IPS-15b (cell line): ENCODE results near the gene SF3B3.
A peak's percentile ranks its signal among the peaks of the same experiment; 100 is the strongest.

Source experiments
- H3K27me3 ChIP-seq: one replicate; pipeline ENCODE4 v1.6.1; 2013; ENCODE audit warnings: low read length; ENCODE audit not compliant: control insufficient read depth, insufficient read depth
- H3K36me3 ChIP-seq: one replicate; pipeline ENCODE4 v1.6.1; 2013; ENCODE audit warnings: low read length; ENCODE audit not compliant: control insufficient read depth, insufficient read depth
- H3K4me1 ChIP-seq: one replicate; pipeline ENCODE4 v1.6.1; 2013; ENCODE audit warnings: mild to moderate bottlenecking, low read length; ENCODE audit not compliant: control insufficient read depth, insufficient read depth
- H3K4me3 ChIP-seq: one replicate; pipeline ENCODE4 v1.5.1; 2013; ENCODE audit warnings: low read depth, low read length
- H3K9ac ChIP-seq: one replicate; pipeline ENCODE4 v1.6.1; 2013; ENCODE audit warnings: low read depth, mild to moderate bottlenecking, low read length
- H3K9me3 ChIP-seq: one replicate; pipeline ENCODE4 v1.6.1; 2013; ENCODE audit warnings: mild to moderate bottlenecking, low read length; ENCODE audit not compliant: control insufficient read depth, insufficient read depth

Gene SF3B3

DNA sequence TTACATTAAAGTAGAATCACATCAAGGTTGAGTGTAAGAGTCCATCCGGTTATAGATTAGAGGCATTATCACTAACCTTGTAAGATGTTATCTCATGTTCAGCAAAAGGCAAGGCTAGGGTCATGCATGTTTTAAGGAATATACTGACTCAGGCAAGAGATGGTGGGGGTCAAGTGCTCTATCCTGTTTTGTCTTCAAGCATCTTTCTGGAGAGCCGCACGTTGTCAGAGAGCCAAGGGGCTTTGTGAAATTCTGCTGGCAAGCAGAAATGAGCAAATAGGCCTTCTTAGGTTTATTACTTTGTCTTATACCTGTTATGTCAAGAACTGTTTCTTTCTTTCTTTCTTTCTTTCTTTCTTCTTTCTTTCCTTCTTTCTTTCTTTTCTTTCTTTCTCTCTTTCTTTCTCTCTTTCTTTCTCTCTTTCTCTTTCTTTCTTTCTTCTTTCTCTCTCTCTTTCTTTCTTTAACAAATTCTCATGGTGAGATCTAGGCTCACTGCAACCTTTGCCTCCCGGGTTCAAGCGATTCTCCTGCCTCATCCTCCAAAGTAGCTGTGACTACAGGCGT lies 75.4 kb downstream of the SF3B3 start:
- H3K36me3 ChIP-seq = no peaks in the 10 kb centered on the region
- no peaks in the 10 kb centered on the region for H3K4me1 ChIP-seq
- H3K9ac ChIP-seq = no peak overlapping the region
- H3K9me3 ChIP-seq = no peaks in the 10 kb centered on the region
- H3K27me3 ChIP-seq = no peaks in the 10 kb centered on the region
- H3K4me3 ChIP-seq = no peak overlapping the region

DNA sequence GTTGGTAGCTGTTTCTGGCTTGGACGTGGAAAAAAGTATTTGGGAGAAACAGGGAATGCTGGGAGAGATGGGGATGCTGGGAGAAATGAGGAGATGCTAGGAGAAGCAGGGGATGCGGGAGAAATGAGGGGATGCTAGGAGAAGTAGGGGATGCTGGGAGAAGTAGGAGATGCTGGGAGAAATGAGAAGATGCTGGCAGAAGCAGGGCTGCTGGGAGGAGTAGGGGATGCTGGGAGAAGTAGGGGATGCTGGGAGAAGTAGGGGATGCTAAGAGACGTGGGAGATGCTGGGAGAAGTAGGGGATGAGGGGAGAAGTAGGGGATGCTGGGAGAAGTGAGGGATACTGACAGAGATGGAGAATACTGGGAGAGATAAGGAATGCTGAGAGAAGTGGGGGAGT lies 77.1 kb downstream of the SF3B3 start:
- Histone ChIP-seq H3K4me1 (no peaks in the 10 kb centered on the region), H3K27me3 (no peaks in the 10 kb centered on the region), H3K9me3 (no peaks in the 10 kb centered on the region), H3K9ac (no peak overlapping the region), H3K4me3 (no peak overlapping the region), H3K36me3 (no peaks in the 10 kb centered on the region)

DNA sequence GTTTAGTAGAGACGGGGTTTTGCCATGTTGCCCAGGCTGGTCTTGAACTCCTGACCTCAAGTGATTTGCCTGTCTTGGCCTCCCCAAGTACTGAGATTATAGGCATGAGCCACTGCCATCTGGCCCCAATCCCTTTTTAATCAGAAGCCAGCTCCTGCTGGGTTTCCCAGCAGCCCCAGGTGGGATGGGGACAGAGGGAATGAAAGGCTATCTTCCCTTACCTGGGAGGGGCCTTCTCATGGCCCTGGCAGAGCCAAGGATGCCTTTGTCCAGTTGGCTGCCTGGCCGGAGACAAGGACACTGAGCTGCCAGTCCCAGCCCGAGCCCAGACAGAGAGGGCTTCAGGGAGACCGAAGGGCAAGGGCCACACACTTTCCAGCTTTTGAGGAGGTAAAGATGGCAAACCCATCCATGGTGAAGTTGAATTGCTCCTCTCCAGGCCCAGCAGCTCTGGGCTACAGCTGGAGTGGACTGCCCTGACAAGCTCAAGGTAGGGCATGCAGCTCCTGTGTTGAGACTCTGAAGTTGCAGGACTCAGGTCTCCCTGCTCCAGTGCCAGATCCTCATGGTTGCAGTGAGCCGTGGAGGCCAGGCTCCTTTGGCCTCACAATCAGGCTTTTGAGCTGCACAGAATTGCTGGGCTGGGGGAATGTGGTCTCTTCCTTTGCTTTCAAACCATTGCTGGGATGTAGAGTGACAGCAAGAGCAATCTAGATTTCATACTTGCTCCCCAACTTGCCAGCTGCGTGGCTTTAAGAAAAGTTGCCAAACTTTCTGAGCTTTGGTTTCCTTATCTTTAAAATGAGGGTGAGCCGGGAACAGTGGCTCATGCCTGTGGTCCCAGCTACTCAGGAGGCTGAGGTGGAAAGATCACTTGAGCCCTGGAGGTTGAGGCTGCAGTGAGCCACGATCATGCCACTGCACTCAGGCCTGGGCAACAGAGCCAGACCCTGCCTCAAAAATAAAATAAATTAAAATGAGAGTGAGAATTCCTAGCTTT lies 78.3 kb downstream of the SF3B3 start:
- Histone ChIP-seq H3K4me3 (no peak overlapping the region), H3K4me1 (no peaks in the 10 kb centered on the region), H3K9ac (no peak overlapping the region), H3K27me3 (no peaks in the 10 kb centered on the region), H3K9me3 (no peaks in the 10 kb centered on the region), H3K36me3 (no peaks in the 10 kb centered on the region)

DNA sequence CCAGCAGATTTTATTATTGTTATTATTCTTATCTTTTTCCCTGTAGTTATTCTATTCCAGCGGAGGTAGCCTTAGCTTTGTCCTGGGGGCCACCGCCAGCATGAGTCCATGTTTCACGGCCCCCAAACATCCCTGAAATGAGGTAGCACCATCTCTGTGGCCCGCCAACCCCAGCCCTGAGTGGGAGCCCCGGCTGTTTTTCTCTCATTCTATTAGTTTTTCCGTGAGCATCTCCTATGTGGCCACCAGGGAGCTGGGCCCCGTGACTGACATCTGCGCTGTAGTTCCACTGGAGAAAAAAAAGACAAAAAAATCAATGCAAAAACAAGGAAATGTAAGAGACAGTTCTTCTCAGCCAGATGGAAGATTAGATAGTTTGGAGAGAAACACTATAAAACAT lies 79.2 kb downstream of the SF3B3 start:
- H3K4me1 ChIP-seq = no peaks in the 10 kb centered on the region
- no peaks in the 10 kb centered on the region for H3K9me3 ChIP-seq
- H3K4me3 ChIP-seq = no peak overlapping the region
- H3K27me3 ChIP-seq = no peaks in the 10 kb centered on the region
- no peak overlapping the region for H3K9ac ChIP-seq
- no peaks in the 10 kb centered on the region for H3K36me3 ChIP-seq

DNA sequence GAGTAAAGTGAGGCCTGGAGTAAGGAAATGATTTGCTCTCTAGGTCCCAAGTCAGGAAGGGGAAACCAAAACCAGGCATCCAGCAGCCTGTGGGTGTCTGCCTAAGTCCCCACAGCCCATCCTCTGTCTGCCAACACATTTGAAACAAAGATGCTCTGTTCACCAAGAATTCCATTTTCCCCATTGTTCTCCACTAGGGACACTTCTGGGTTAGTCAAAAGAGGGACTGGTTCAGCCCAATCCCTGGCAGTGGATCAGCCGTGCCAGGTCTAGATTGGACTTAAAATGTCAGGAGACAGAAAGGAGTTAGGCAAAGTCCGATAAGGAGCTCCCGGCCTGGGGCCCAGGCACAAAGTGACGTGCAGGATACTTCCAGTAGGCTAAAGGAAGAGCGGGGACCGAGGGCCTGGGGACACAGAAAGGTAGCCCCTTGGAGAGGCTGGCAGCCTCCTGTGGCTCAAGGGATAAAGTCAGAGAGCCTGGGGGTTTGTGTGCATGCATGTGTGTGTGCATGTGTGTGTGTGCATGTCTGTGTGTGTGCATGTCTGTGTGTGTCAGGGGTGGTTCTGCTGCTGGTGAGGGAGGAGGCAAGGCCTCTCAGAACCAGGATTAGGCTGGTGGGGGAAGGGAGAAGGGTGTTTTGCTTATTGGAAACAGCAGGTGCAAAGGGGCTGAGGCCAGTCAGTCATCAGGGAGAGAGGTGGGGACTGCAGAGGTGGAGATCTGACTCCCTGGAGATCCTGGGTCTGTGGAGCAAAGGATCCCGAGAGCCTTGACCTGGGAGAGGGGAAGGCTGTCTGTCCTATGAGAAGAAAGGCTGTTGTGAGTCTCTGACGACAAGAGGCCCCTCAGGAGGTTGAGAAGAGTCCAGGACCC lies 81.0 kb downstream of the SF3B3 start:
- Histone ChIP-seq H3K9me3 (no peaks in the 10 kb centered on the region), H3K4me3 (no peak overlapping the region), H3K27me3 (no peaks in the 10 kb centered on the region), H3K9ac (peak overlapping the region; percentile 24), H3K4me1 (no peaks in the 10 kb centered on the region), H3K36me3 (no peaks in the 10 kb centered on the region)

DNA sequence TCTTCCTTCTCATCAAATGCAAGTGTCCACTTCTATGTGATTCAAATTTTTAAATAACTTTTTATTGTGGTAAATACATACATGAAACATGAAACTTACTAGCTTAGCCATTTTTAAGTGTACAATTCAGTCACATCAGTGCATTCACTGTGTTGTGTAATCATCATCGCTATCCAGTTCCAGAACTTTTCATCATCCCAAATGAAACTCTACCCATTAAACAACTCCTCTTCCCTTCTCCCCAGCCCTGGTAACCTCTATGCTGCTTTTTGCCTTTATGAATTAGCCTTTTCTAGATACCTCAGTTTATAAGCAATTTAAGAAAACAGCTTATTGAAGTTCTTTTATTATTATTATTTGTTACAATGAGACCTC lies 81.7 kb downstream of the SF3B3 start:
- H3K9ac ChIP-seq = no peak overlapping the region
- H3K4me1 ChIP-seq = no peaks in the 10 kb centered on the region
- no peaks in the 10 kb centered on the region for H3K36me3 ChIP-seq
- no peaks in the 10 kb centered on the region for H3K9me3 ChIP-seq
- H3K27me3 ChIP-seq = no peaks in the 10 kb centered on the region
- H3K4me3 ChIP-seq = no peak overlapping the region

DNA sequence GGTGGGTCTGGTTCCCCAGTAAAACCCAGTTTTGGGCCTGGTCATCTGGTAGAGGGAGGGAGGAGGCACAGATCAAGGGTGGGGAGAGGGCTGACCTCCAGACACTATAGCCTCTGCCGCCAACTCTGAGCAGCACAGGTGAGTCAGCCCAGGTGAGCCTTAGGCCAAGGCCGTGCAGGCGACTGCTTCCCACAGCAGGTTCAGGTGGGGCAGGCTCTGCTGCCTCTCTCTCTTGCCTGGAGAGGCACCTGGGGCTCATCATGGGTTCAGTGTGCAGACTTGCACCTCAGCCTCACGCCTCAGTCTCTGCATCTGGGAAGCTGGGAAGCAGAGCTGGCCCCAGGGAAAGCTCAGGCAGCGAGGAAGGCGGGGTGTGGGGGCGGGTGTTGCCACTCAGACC lies 84.9 kb downstream of the SF3B3 start:
- peaks cover 4% of the 10 kb centered on the region for H3K36me3 ChIP-seq
- H3K9ac ChIP-seq = no peak overlapping the region
- H3K9me3 ChIP-seq = no peaks in the 10 kb centered on the region
- no peaks in the 10 kb centered on the region for H3K27me3 ChIP-seq
- no peaks in the 10 kb centered on the region for H3K4me1 ChIP-seq
- H3K4me3 ChIP-seq = no peak overlapping the region

DNA sequence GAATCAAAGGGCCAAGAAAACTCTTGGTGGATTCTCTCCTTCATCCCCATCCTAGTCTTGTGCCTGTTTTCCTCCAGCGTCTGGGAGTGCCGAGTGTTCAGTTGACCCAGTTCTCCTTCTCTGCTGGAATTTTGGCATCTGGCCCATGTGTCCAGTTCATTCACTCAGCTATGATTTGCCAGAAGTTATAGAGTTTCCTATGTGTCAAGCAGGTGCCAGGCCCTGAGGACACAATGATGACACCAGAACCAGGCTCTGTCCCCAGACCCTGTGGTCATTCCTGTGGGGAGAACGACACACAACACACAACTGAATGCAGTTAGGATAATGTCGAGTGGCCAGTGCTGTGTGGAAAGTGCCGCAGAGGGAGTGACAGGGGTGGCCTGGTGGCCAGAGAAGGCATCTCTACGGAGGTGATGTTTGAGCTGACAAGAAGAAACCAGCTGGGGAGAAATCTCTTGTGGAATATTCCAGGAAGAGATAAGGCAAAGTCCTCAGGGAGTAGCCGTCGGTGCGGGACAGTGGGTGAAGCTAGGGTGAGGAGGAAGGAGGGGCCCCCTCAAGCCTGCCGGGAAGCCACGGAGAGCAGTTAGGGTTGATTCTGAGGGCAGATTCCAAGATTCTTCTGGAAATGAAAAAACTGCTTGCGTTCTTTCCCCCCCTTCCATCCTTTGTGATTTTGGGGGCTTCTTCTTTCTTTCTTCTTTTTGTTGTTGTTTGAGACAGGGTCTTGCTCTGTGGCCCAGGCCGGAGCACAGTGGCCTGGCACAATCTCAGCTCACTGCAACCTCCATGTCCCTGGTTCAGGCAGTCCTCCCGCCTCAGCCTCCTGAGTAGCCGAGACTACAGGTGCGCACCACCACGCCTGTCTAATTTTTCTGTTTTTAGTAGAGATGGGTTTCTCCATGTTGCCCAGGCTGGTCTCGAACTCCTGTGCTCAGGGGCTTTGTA lies 86.9 kb downstream of the SF3B3 start:
- peaks cover 4% of the 10 kb centered on the region for H3K36me3 ChIP-seq
- no peak overlapping the region for H3K9ac ChIP-seq
- H3K9me3 ChIP-seq = no peaks in the 10 kb centered on the region
- no peaks in the 10 kb centered on the region for H3K4me1 ChIP-seq
- H3K27me3 ChIP-seq = no peaks in the 10 kb centered on the region
- H3K4me3 ChIP-seq = no peak overlapping the region

DNA sequence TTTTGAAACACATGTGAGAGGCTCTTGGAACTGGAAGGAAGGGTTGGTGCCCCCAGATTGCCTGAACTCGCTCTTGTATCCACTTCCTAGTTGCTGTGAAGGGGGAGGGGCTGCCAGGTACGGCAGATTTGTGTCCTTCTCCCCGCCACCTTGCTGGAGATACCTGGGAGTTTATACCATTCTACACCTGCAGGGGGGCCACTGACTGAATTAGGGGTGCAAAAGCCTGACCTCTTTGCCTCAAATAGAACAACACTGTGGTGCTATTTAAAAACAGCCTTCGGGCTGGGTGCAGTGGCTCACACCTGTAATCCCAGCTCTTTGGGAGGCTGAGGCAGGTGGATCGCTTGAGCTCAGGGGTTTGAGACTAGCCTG lies 87.6 kb downstream of the SF3B3 start:
- no peak overlapping the region for H3K9ac ChIP-seq
- no peak overlapping the region for H3K4me3 ChIP-seq
- no peaks in the 10 kb centered on the region for H3K9me3 ChIP-seq
- peaks cover 8% of the 10 kb centered on the region for H3K36me3 ChIP-seq
- H3K27me3 ChIP-seq = no peaks in the 10 kb centered on the region
- H3K4me1 ChIP-seq = no peaks in the 10 kb centered on the region

DNA sequence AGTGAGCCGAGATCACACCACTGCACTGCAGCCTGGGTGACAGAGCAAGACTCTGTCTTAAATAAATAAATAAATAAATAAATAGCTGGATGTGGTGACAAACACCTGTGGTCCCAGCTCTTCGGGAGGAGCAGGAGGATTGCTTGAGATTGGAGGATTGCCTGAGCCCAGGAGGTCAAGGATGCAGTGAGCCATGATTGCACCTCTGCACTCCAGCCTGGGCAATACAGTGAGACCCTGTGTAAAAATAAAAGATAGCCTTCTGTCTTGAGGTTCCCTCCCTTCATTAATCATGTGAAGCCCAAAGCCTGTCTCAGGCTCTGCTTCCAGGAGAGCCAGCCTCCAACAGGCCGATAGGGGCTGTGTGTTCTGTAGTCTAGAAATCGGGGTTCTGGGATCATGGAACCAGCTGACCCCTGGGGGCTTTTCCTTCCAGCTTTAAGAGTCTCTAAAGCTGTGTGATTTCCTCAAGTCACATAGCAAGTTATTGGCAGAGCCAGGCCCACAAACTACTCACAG lies 88.2 kb downstream of the SF3B3 start:
- H3K27me3 ChIP-seq = no peaks in the 10 kb centered on the region

DNA sequence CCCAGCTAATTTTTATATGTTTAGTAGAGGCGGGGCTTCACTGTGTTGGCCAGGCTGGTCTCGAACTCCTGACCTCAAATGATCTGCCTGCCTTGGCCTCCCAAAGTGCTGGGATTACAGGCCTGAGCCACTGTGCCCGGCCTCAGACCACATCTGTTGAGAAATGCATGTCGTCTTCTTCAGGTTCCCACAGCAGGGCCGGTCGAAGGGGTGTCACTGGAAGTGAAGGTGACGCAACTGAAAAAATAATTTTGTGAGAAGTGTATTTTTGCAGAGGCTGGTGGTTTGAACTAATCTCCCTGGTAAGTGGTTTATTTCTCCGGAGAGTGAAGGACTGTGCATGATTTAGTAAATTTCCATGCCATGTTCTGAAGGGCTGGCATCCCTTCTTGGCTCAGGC lies 89.3 kb downstream of the SF3B3 start:
- Histone ChIP-seq H3K27me3 (no peaks in the 10 kb centered on the region), H3K4me1 (no peaks in the 10 kb centered on the region), H3K4me3 (no peak overlapping the region), H3K9me3 (no peaks in the 10 kb centered on the region), H3K36me3 (peaks cover 8% of the 10 kb centered on the region), H3K9ac (no peak overlapping the region)

More for the DNA sequence above, 88.2 kb downstream of the SF3B3 start:
- Histone ChIP-seq H3K4me3 (no peak overlapping the region), H3K36me3 (peaks cover 8% of the 10 kb centered on the region), H3K9me3 (no peaks in the 10 kb centered on the region), H3K4me1 (no peaks in the 10 kb centered on the region), H3K9ac (no peak overlapping the region)
